ENCODE data around the gene GPX6.

GRCh38 chr6:28553384-28553985, 37.9 kb upstream of the GPX6 start:
- TF ChIP-seq CTCF (IDR thresholded peaks at IDR 0.05) (no peak), POLR2A (IDR thresholded peaks at IDR 0.05) (no peak)
